H1 (cell line): Measurements from ENCODE around the gene ZFTA. TPM values are rescaled to one million over a fixed set of nuclear protein-coding genes. Genes with fewer than 3 reads are reported as not detected.

Source experiments
- CTCF ChIA-PET: fragments of 300-600 bp; sonication (Branson Sonifier 250); formaldehyde crosslinking; loops from one replicate; lab custom pipeline; 2021; ENCODE audit not compliant: partially characterized antibody; lab: Charles Lee
- POLR2A ChIA-PET: fragments of 300-600 bp; sonication (Branson Sonifier 250); formaldehyde crosslinking; loops from one replicate; lab custom pipeline; 2021; ENCODE audit warnings: inconsistent platforms; ENCODE audit not compliant: partially characterized antibody; lab: Charles Lee
- DNase-seq, 2 experiments: peaks; one replicate each; pipeline versions ENCODE4 v3.0.0 to v3.0.0-alpha.2; 2010 to 2022; ENCODE audit warnings: low spot score in 2 of 2, low read depth in 1 of 2, mixed read lengths in 1 of 2
- FAIRE-seq: peaks from 2 replicates; lab custom pipeline; 2011; peaks lifted over from hg19 to GRCh38; lab: Jason Lieb, UNC
- H2AFZ ChIP-seq: 2 replicates; pipeline ENCODE4 v1.8.1; 2012; ENCODE audit warnings: low read length, inconsistent platforms
- H2AK5ac ChIP-seq: 2 replicates; pipeline ENCODE4 v1.6.1; 2013; ENCODE audit warnings: low read depth, low read length
- H2BK120ac ChIP-seq: replicated peaks from 2 replicates; pipeline ENCODE3; 2013; ENCODE audit warnings: low read depth, low read length, inconsistent platforms
- H2BK12ac ChIP-seq: 2 replicates; pipeline ENCODE4 v1.6.1; 2013; ENCODE audit warnings: low read depth, low read length
- H2BK15ac ChIP-seq: 2 replicates; pipeline ENCODE4 v1.6.1; 2013; ENCODE audit warnings: low read length
- H2BK20ac ChIP-seq: 2 replicates; pipeline ENCODE4 v1.6.1; 2013; ENCODE audit warnings: low read length
- H2BK5ac ChIP-seq: 2 replicates; pipeline ENCODE4 v1.6.1; 2013; ENCODE audit warnings: low read depth, low read length
- H3K14ac ChIP-seq: 2 replicates; pipeline ENCODE4 v1.6.1; 2013; ENCODE audit warnings: inconsistent platforms; ENCODE audit not compliant: insufficient read length
- H3K18ac ChIP-seq: 2 replicates; pipeline ENCODE4 v1.6.1; 2013; ENCODE audit warnings: low read length; ENCODE audit errors: extremely low read depth
- H3K23ac ChIP-seq: 2 replicates; pipeline ENCODE4 v1.6.1; 2013; ENCODE audit warnings: inconsistent platforms; ENCODE audit not compliant: insufficient read length
- H3K23me2 ChIP-seq: 2 replicates; pipeline ENCODE4 v1.6.1; 2013; ENCODE audit warnings: low read depth, low read length
- H3K27ac ChIP-seq: 2 replicates; pipeline ENCODE4 v1.6.1; 2011; ENCODE audit warnings: low read depth, low read length, inconsistent platforms
- H3K27me3 ChIP-seq, 4 experiments: replicated peaks in 1 of 4; 1 replicate in 1 of 4; 2 replicates in 3 of 4; pipeline versions ENCODE4 v1.6.1 to v1.8.1; 2011 to 2013; ENCODE audit warnings: low read length in 3 of 4, mild to moderate bottlenecking in 3 of 4, inconsistent platforms in 2 of 4, mixed read lengths in 2 of 4, moderate library complexity in 1 of 4; ENCODE audit not compliant: control insufficient read depth in 3 of 4, insufficient read depth in 3 of 4; ENCODE audit errors: extremely low read depth in 1 of 4
- H3K36me3 ChIP-seq, 4 experiments: 2 replicates each; pipeline versions ENCODE4 v1.6.1 to v1.8.1; 2011 to 2013; ENCODE audit warnings: mild to moderate bottlenecking in 4 of 4, low read length in 3 of 4, moderate library complexity in 2 of 4, control low read depth in 1 of 4, inconsistent platforms in 1 of 4; ENCODE audit not compliant: insufficient read depth in 4 of 4, control insufficient read depth in 2 of 4
- H3K4ac ChIP-seq: replicated peaks from 2 replicates; pipeline ENCODE3; 2013; ENCODE audit warnings: low read length, low read depth, mixed read lengths, inconsistent platforms; ENCODE audit not compliant: insufficient read length
- H3K4me1 ChIP-seq, 4 experiments: replicated peaks in 1 of 4; 1 replicate in 1 of 4; 2 replicates in 3 of 4; pipeline versions ENCODE4 v1.6.1 to v1.8.1; 2011 to 2013; ENCODE audit warnings: low read length in 3 of 4, inconsistent platforms in 2 of 4, mixed read lengths in 1 of 4; ENCODE audit not compliant: insufficient read depth in 4 of 4, control insufficient read depth in 3 of 4
- H3K4me2 ChIP-seq, 2 experiments: 2 replicates each; pipeline versions ENCODE4 v1.6.1 to v1.8.1; 2011 to 2013; ENCODE audit warnings: low read depth in 2 of 2, low read length in 2 of 2, control low read depth in 1 of 2, inconsistent platforms in 1 of 2, mild to moderate bottlenecking in 1 of 2; ENCODE audit not compliant: insufficient read depth in 1 of 2
- H3K4me3 ChIP-seq, 4 experiments: fragments of 200-600, 300-600 bp in 1 of 4; sonication (generic), shearing (Covaris generic), sonication (Bioruptor Twin) in 1 of 4; 2 replicates each; pipeline versions ENCODE4 v1.5.1 to v1.8.1; 2011 to 2016; ENCODE audit warnings: low read length in 4 of 4, low read depth in 3 of 4, control low read depth in 2 of 4, inconsistent platforms in 2 of 4, mild to moderate bottlenecking in 2 of 4, mixed read lengths in 1 of 4, moderate library complexity in 1 of 4; ENCODE audit not compliant: insufficient read depth in 2 of 4; ENCODE audit errors: extremely low read depth in 1 of 4
- H3K56ac ChIP-seq: replicated peaks from 2 replicates; pipeline ENCODE3; 2013; ENCODE audit warnings: low read depth, mild to moderate bottlenecking, mixed read lengths, low read length, inconsistent platforms; ENCODE audit not compliant: insufficient read length
- H3K79me1 ChIP-seq: 2 replicates; pipeline ENCODE4 v1.6.1; 2013; ENCODE audit warnings: low read depth, low read length, control low read depth
- H3K79me2 ChIP-seq, 2 experiments: 2 replicates each; pipeline versions ENCODE4 v1.6.1 to v1.8.1; 2012 to 2013; ENCODE audit warnings: low read length in 2 of 2, mild to moderate bottlenecking in 2 of 2, inconsistent platforms in 1 of 2; ENCODE audit not compliant: insufficient read depth in 2 of 2, control insufficient read depth in 1 of 2
- H3K9ac ChIP-seq, 4 experiments: replicated peaks in 1 of 4; 1 replicate in 1 of 4; 2 replicates in 3 of 4; pipeline versions ENCODE4 v1.6.1 to v1.8.1; 2011 to 2013; ENCODE audit warnings: low read depth in 3 of 4, low read length in 3 of 4, control low read depth in 2 of 4, mild to moderate bottlenecking in 2 of 4, moderate library complexity in 2 of 4, inconsistent platforms in 1 of 4; ENCODE audit errors: extremely low read depth in 1 of 4
- H3K9me3 ChIP-seq, 2 experiments: 2 replicates each; pipeline versions ENCODE4 v1.6.1 to v1.8.1; 2012 to 2013; ENCODE audit warnings: mild to moderate bottlenecking in 2 of 2, moderate library complexity in 2 of 2, control low read depth in 1 of 2, inconsistent platforms in 1 of 2, low read depth in 1 of 2, low read length in 1 of 2, mixed read lengths in 1 of 2; ENCODE audit not compliant: insufficient read depth in 2 of 2
- H4K20me1 ChIP-seq, 2 experiments: replicated peaks in 1 of 2; 2 replicates each; pipeline versions ENCODE3 to v1.8.1; 2011 to 2013; ENCODE audit warnings: inconsistent platforms in 2 of 2, low read length in 2 of 2, mild to moderate bottlenecking in 1 of 2; ENCODE audit not compliant: insufficient read depth in 2 of 2, control insufficient read depth in 1 of 2
- H4K5ac ChIP-seq: 2 replicates; pipeline ENCODE4 v1.6.1; 2013; ENCODE audit warnings: low read length, low read depth, mixed read lengths, inconsistent platforms; ENCODE audit not compliant: insufficient read length
- H4K8ac ChIP-seq: 2 replicates; pipeline ENCODE4 v1.8.0; 2013; ENCODE audit warnings: mild to moderate bottlenecking, moderate library complexity, low read length, inconsistent platforms; ENCODE audit not compliant: insufficient read depth; ENCODE audit errors: extremely low read depth
- H4K91ac ChIP-seq: replicated peaks from 2 replicates; pipeline ENCODE3; 2013; ENCODE audit warnings: low read length, mixed read lengths, inconsistent platforms; ENCODE audit not compliant: insufficient read length
- ASH2L ChIP-seq: fragments of 200-600, 300-600 bp; sonication (generic); IDR thresholded peaks from one replicate; pipeline ENCODE4 v1.7.1; 2017; ENCODE audit warnings: low read length
- CREB1 ChIP-seq: IDR thresholded peaks from 2 replicates; pipeline ENCODE4 v1.6.1; 2012; ENCODE audit warnings: inconsistent platforms
- EZH2 ChIP-seq: fragments of 200-600 bp; sonication (generic); IDR thresholded peaks from 2 replicates; pipeline ENCODE4 v1.7.1; 2012; ENCODE audit warnings: low read depth, mild to moderate bottlenecking, moderate library complexity, low read length, inconsistent platforms; ENCODE audit not compliant: severe bottlenecking
- KDM4A ChIP-seq: IDR thresholded peaks from one replicate; pipeline ENCODE4 v1.7.1; 2012; ENCODE audit warnings: low read depth, mild to moderate bottlenecking, moderate library complexity, low read length, inconsistent platforms; ENCODE audit not compliant: severe bottlenecking
- NANOG ChIP-seq: IDR thresholded peaks from 2 replicates; pipeline ENCODE4 v1.6.1; 2011; ENCODE audit warnings: low read length, low read depth, mild to moderate bottlenecking, inconsistent platforms; ENCODE audit not compliant: insufficient read depth, poor library complexity, severe bottlenecking
- PHF8 ChIP-seq: fragments of 200-600 bp; sonication (generic); conservative IDR thresholded peaks from 2 replicates; pipeline ENCODE4 v1.7.1; 2012; ENCODE audit warnings: low read depth, mild to moderate bottlenecking, inconsistent platforms, low read length, moderate library complexity
- POLR2A ChIP-seq, 2 experiments: IDR thresholded peaks; 1 replicate in 1 of 2; 2 replicates in 1 of 2; pipeline ENCODE4 v1.6.1; 2011; ENCODE audit warnings: low read depth in 2 of 2, low read length in 2 of 2, mild to moderate bottlenecking in 2 of 2; ENCODE audit errors: control extremely low read depth in 1 of 2
- RBBP5 ChIP-seq: IDR thresholded peaks from 2 replicates; pipeline ENCODE4 v1.7.1; 2012; ENCODE audit warnings: low read depth, mild to moderate bottlenecking, inconsistent platforms, low read length, moderate library complexity, borderline replicate concordance
- SIN3A ChIP-seq, 2 experiments: IDR thresholded peaks in 1 of 2; conservative IDR thresholded peaks in 1 of 2; 2 replicates each; pipeline ENCODE4 v1.6.1; 2011 to 2012; ENCODE audit warnings: low read length in 2 of 2, improper control_type of control experiment in 1 of 2, low read depth in 1 of 2, mild to moderate bottlenecking in 1 of 2
- WGBS, 2 experiments: shearing (Covaris generic) in 1 of 2; methylation state at CpG; one replicate each; pipeline versions ENCODE4 v1.1.6 to v1.1.7; 2013 to 2015; ENCODE audit warnings: low lambda C conversion rate in 2 of 2, mixed read lengths in 2 of 2, inconsistent platforms in 1 of 2, low coverage in 1 of 2, missing lambda C conversion rate in 1 of 2; ENCODE audit not compliant: insufficient replicate concordance in 2 of 2, insufficient coverage in 1 of 2, insufficient read length in 1 of 2; ENCODE audit errors: extremely low coverage in 1 of 2, missing lambda C conversion rate in 1 of 2; 5-methylcytosine and 5-hydroxymethylcytosine counted together
- polyA plus RNA-seq, 7 experiments: library from polyadenylated mRNA; depleted of rRNA in 3 of 7; stranded (reverse) in 5 of 7; unstranded in 2 of 7; fragments of >200 nt in 5 of 7; fragments of 200-250 nt in 2 of 7; gene quantifications; 1 replicate in 5 of 7; 2 replicates in 1 of 7; 4 replicates in 1 of 7; pipeline versions ENCODE4 v1.2.1 to v1.2.3, GENCODE V29; 2011 to 2013; ENCODE audit warnings: missing spikeins in 2 of 7, mixed read lengths in 2 of 7
- total RNA-seq: library from RNA; stranded (reverse); fragmentation: NEBNext Ultra II Directional; extraction: Animal tissue kit (Norgen Biotek cat#: 25700); gene quantifications from 2 replicates; pipeline ENCODE4 v1.2.1, GENCODE V29; 2021

The ZFTA gene
- total and polyA plus RNA-seq, 2 of the 8 experiments (the other 6 are each of a cell fraction or from before 2014, with no cell fraction given): 9.5 to 34.0 TPM

DNA sequence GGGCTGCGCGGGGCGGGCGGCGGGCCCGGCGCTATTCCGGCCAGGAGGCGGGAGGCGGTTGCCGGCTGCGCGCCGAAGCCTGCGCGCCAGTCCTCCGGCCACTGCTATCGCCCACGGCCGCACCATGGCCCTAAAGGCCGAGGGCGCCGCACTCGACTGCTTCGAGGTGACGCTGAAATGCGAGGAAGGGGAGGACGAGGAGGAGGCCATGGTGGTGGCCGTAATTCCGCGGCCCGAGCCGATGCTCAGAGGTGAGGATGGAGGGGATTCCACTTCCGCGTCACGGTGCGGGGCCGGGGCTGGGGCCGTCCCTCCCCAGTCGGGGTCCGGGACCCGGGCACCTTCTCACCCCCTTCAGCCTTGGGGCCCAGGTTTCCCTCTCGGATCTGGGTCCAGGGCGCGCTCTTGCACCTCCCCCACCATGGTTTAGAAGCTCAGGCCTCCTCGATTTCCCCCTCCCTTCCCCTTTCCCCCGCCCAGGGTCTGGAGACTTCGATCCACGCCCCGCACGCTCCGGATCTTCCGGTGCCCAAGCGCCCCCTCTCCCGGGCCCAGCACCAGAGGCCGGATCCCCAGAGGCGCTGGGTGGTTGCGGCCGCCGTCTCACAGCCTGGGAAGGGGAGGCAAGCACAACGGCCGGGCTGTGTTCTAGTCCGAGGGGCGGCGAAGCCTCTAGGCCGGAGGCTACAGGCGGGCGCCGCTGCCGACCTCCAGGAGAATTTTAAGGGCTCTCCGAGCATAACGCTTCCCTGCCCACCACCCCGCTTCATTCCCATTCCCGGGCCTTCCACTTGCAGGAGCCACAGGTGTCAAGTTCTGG, 45.2 kb upstream of the ZFTA start:
- Histone ChIP-seq H3K18ac (peak overlapping the region; percentile 98), H3K9me3 (no peaks in the 10 kb centered on the region), H2AK5ac (peak overlapping the region; percentile 78; the same call in 1 of the 2 replicates), H4K91ac (peak overlapping the region; percentile 99), H3K36me3 (peaks cover 21 to 30% (median 27%) of the 10 kb centered on the region in 4 experiments), H3K4me2 (peak overlapping the region; percentile 73 to 79), H3K27ac (peak overlapping the region; percentile 92), H3K56ac (peak overlapping the region; percentile 84), H3K14ac (no peak overlapping the region), H3K4me1 (peaks cover 4 to 20% (median 12%) of the 10 kb centered on the region in 4 experiments; a peak in 6 of 7 replicates), H2BK15ac (no peak overlapping the region), H3K79me2 (peaks cover 16 to 45% of the 10 kb centered on the region in 2 experiments), H3K4ac (peak overlapping the region; percentile 70), H3K9ac (peak overlapping the region; percentile 72 to 96 (median 92)), H2BK12ac (peak overlapping the region; percentile 27; the same call in 1 of the 2 replicates), H3K23me2 (peaks cover 13% of the 10 kb centered on the region; the same call in 1 of the 2 replicates), H4K5ac (peak overlapping the region; percentile 97), H2BK5ac (peak overlapping the region; percentile 96), H2BK120ac (no peak overlapping the region), H3K4me3 (peak overlapping the region; percentile 79 to 91 (median 90)), H4K20me1 (peaks cover 13 to 24% of the 10 kb centered on the region in 2 experiments), H2BK20ac (no peak overlapping the region), H3K27me3 (no peaks in the 10 kb centered on the region; a peak in 1 of 7 replicates), H3K79me1 (peaks cover 26% of the 10 kb centered on the region), H2AFZ (no peak overlapping the region; the same call in 1 of the 2 replicates), H4K8ac (peak overlapping the region; percentile 89), H3K23ac (no peak overlapping the region)
- DNase-seq (peak in 1 of 2 experiments; percentile 66), FAIRE-seq (no peak)
- ChIA-PET CTCF (interaction anchor here (0.6 to 1.1 kb wide), 4 partner anchors 17 to 132 kb away, joined by 3 to 4 read pairs (median 3); no protein-coding TSS in a partner anchor), POLR2A (interaction anchor here (0.5 to 9.0 kb wide), 14 partner anchors 8 to 107 kb away, joined by 3 to 85 read pairs (median 3); partner anchors contain the start of gene ZFTA)
- WGBS, 2 experiments: 1% methylated on average over 38 of the region's 74 CpGs; no CpG with 5 or more reads in 1 of the 2 experiments
- TF ChIP-seq KDM4A (peak; percentile 26), PHF8 (peak; percentile 58), NANOG (no peak), SIN3A (conservative IDR thresholded peaks at IDR 0.05 in 1 of 2, IDR thresholded peaks at IDR 0.05 in 1 of 2; ENCODE audit: low read depth in 1 of 2, low read length in 2 of 2) (0 out of 4 replicates have a peak, but pooled peaks of 1 of the 2 experiments have one; percentile 21), CREB1 (0 out of 2 replicates have a peak, but pooled peaks have one; percentile 14), RBBP5 (peak; percentile 25; the same call in 1 of the 2 replicates), ASH2L (peak; percentile 86), EZH2 (no peak), POLR2A (IDR thresholded peaks at IDR 0.05; ENCODE audit: control extremely low read depth in 1 of 2, low read depth in 2 of 2, low read length in 2 of 2) (peak in 1 of 2 experiments; percentile 15; a peak in 2 of 3 replicates)
